Activated T-helper 1 cell treated with Interleukin-2 at 50 U/mL for 16 hours (primary cell): Measurements from ENCODE around the gene OTULINL.

Experiments
- DNase-seq: peaks from one replicate; pipeline ENCODE4 v3.0.0-alpha.2; 2020; ENCODE audit warnings: low read depth

The OTULINL gene

DNA sequence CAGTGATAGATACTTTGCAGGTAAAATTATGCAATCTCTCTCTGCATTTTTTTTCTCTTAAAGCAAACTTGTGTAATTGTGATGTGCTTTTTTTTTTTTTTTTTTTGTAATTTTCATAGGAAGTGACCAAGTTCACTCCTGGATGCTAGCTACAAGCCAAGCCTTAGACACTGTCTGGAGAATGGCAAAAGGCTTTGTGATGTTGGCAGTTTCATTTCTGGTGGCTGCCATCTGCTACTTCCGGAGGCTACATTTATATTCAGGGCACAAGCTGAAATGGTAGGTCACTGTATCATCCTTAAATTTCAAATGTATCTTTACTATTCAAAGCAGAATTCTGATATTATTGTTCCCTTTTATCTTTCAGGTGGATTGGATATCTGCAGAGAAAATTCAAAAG lies 19.3 kb downstream of the OTULINL start:
- DNase-seq = no peak

DNA sequence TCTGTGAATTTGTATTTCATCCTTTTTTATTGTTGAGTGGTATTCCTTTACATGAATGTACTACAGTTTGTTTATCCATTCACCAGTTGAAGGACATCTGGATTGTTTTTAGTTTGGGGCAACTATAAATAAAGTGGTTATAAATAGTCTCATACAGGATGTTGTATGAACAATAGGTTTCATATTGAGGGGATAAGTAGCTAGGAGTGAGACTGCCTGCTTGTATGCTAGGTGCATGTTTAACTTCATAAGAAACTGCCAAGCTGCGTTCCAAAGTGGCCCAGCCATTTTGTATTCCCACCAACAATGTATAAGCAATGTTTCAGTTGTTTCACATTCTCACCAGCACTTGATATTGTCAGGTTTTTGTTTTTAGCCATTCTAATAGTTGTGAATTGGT lies 21.5 kb downstream of the OTULINL start:
- DNase-seq = no peak

DNA sequence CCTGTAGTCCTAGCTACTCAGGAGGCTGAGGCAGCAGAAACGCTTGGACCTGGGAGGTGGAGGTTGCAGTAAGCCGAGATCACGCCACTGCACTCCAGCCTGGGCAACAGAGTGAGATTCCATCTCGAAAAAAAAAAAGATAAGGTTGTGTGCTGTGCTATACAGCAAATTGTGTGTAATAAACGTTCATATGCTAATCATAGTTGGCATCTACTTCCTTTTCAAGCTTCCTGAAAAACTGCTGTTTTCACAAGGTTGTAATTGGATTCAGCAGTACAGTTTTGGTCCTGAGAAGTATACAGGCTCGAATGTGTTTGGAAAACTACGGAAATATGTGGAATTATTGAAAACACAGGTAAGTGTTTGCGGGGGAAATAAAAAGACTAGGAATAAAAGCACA lies 25.5 kb downstream of the OTULINL start:
- DNase-seq = no peak

DNA sequence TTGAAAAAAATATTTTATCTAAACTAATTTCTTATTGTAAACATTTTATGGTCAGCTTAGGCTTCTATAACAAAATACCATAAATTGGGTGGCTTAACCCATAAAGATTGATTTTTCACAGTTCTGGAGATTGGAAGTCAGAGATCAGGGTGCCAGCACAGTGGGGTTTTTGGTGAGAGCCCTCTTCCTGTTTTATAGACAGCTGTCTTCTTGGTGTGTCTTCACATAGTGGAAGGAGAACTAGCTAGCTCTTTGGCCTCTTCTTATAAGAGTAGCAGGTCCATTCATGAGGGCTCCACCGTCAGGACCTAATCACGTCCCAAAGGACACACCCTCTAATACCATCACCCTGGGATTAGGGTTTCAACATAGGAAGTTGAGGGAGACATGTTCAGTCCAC lies 26.6 kb downstream of the OTULINL start:
- no peak for DNase-seq

DNA sequence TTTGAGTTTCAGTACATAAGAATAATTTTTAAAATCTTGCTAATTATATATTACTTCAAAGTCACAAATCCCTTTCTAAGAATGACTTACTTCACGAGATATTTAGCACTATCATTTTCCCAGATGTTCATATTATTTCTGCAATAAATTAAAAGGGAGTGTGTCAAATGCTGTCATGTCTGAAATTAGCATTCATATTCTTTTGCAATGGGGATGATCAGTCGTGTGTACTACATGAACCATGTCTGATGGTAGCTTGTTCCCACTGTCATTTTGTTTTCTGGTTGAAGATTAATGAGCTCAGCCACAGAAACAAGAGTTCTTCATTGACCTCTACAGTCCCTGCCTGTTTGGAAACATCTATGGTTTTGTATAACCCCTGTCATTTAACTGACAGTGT lies 30.1 kb downstream of the OTULINL start:
- DNase-seq = no peak

DNA sequence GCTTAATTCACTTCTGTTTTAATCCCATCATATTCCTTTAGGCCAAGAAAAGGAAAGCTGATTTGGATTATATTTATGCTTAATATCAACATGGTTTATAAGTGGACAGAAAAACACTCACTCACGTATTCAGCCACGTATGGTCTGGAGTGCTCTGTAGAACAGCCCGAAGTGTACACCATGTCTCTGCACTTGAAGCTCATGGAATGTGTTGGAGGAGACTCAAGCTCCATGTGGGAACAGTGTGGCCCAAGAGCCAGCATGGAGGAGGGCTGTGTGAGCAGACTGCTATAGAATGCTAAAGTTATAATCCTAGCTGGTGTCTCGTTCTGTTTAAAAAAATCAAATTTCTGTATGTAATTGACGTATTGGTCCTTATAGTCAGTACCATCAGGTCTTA lies 32.9 kb downstream of the OTULINL start:
- no peak for DNase-seq

DNA sequence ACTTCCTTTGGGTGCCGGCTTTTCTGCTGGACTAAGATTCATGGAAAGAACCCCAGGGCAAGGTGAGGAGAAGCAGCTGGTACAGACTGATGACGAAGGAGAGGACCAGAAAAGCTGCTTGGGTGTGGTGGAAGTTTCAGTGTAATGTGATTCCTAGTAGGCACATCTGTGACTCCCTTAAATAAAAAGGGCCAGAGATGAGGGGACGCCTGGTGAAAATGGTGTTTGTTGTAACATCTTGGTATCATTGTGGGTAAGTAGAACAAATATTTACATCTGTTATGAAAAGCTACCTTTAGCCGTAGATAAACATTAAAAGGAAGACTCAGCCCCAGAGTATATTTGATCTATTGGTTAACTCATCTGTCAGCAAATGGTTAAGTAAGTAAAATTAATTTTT lies 33.8 kb downstream of the OTULINL start:
- no peak for DNase-seq

DNA sequence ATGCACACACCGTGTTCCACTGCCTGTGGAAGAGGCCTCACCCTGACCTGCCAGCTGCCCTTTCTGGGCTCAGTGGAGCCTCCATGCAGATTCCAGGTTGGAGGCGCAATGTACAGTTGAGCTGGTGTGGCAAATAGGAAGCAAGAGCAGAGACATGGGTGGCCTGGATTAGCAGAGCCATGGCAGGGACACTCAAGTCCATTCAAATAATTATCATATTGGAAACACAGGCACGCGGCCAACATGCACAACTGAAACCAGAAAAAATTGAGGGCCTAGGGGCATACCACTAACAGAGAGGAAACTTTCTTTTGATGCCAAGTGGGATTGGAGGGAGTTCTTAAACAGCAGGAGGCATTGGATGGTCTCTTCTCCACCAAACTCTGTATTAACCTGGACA lies 35.8 kb downstream of the OTULINL start:
- no peak for DNase-seq

DNA sequence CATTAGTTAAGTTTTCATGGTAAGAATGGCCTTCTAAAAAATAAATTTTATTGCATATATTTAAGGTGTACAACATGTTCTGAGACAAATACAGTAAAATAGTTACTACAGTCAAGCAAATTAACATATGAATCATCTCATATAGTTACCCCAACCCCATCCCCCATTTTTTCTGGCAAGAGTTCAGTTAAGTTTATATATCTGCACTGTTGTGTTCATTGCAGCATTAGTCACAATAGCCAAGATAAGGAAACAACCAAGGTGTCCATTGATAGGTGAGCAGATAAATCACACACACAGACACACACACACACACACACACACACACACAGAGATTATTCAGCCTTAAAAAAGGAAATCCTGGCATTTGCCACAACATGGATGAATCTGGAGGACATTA lies 45.7 kb downstream of the OTULINL start:
- DNase-seq = no peak

DNA sequence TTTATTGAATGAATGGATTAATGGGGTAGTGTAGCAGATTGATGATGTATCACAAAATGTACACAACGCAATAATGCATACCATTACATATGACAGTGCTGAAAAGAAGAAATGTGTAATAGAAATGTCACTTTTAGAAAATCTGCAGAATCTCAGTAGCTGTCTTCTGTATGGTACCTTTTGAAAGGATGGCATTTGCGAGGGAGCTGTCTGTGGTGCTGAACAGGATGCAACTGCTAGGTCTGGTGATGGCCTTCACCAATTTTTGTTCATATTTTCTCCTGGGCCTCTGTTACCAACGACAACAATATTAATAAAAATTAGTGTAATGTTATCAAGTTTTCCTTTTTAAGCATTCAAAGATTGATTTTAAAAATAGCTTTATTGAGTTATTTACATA lies 46.8 kb downstream of the OTULINL start:
- peak; percentile 3 for DNase-seq

DNA sequence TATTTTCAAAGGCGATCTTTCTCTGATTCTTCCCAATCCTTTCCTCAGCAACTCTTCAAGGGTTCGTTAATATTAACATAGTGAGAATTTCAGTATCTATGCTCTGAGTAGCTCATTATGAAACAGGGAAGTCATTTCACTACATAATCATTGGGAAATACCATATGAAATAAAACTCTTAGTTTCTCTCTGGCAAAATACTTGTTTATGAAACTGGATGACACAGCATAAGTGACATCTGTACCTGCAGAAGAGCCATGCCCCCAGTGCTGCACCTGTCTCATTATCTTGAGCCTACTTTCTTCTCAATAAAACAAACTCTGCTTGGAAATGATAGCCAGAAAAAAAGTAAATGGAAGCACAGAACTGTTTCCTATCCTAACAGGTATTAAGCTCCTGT lies 49.1 kb downstream of the OTULINL start:
- DNase-seq = no peak

DNA sequence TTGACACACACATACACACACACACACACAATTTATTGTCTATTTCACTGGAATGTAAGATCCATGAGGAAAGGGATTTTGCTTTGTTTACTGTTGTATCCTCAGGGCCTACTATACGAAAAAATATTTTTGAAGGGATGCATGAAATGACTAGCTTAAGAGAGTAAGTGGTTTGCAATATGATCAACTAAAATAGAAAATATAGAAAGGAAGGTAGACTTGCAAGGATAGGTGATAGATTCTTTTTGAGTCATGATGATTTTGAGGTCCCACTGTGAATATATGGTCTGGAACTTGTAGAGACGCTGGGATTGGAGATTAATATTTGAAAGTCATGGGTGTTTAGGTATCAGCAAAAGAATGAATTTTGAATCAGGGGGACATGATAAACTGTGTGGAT lies 54.1 kb downstream of the OTULINL start:
- DNase-seq = no peak

DNA sequence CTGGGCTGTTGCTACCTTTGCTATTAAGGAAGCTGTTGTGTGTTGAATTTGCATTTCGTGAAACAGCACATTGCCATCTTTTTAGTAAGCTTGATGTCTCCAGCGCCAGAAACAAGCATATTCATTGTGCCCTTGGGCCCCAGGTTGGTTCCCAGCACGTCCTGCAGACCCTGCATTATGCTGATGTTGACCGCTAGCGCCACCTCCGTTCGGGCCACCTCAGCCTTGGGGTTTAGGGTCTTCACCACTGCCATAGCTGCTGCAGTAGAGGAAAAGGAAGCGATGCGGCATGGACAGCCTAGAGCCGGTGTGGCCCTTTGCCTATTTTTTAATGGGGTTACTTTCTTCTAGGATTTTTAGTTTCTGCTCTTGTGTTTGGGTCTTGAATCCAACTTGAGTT lies 59.2 kb downstream of the OTULINL start:
- no peak for DNase-seq

DNA sequence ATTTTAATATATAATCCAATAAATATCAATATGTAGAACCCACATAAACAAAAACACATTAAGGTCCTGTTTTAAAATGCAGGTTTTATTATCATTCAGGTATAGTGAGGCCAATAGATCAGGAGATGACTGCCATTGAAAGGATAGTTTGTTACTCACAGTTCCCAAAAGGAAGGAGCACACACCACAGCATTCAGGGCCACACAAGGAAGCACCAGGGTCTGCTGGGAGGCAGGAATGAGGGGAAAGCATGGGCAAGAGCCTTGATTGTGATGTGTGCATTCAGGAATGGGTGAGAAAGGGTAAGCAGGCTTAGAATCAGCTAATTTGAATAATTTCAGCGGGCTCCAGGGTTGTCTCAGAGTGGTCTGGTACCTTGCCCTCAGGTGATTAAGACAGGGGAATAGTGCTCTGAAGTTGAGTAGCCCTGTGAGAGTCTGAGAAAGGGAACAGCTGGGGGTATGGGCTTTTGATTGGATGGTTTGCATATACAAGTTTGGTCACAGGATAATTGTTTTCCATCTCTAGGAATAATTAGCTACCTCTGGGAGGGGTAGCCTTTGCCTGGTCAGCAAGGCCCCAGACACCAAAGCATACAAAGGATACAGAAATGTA lies 63.1 kb downstream of the OTULINL start:
- DNase-seq = no peak

DNA sequence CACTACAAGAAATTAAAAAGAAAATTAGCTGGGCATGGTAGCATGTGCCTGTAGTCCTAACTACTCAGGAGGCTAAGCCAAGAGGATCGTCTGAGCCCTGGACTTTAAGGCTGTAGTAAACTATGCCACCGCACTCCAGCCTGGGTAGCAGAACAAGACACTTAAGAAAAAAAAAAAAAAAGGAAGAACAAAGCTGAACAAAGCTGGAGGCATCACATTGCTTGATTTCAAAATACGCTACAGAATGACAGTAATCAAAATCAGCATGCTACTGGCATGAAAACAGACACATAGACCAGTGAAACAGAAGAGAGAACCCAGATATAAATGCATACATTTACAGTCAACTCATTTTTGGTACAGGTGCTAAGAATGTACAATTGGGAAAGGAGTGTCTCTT lies 68.5 kb downstream of the OTULINL start:
- no peak for DNase-seq

DNA sequence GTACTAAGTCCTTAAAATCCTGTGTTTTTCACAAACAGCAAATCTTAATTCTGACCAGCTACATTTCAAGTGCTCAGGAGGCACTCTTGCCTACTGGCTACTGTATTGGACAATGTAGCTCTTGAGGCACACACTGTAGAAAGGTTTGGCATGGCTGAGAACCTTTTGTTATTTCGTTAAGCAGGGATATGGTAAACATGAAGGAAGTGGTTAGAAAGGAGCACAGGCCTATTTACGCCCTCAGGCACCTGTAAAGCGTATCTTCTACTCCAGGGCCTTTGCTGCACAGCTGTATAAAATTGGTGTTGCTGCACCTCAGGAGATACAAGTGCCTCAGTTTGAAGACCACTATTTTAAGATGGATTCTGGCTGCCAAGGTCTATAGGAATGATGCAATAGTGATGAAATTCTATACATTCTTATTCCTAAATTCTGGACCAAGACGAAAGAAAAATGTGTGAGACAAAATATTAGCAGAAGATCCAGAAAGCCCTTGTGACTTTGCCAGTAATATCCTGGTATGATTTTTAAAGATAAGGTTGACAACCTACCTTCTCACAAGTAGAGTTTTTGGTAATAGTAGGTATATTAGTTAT lies 73.7 kb downstream of the OTULINL start:
- no peak for DNase-seq

DNA sequence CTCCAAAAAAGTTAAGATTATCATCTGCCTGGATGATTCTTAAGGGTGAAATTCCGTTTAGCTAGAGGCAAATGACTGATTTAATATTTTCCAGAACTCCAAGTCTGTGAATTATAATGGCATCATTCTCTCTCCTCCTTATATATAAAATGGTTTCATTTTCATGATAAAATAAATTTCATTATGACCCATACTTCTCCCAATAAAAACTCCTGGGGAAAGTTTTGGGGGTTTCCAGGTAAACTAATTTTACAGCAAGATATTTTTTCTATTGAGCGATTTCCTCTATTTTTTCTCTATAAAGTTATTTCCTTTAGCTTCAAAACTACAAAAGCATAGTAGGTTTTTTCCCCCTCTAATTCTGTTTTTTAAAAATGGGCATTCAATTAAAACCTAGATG lies 75.3 kb downstream of the OTULINL start:
- DNase-seq = no peak

DNA sequence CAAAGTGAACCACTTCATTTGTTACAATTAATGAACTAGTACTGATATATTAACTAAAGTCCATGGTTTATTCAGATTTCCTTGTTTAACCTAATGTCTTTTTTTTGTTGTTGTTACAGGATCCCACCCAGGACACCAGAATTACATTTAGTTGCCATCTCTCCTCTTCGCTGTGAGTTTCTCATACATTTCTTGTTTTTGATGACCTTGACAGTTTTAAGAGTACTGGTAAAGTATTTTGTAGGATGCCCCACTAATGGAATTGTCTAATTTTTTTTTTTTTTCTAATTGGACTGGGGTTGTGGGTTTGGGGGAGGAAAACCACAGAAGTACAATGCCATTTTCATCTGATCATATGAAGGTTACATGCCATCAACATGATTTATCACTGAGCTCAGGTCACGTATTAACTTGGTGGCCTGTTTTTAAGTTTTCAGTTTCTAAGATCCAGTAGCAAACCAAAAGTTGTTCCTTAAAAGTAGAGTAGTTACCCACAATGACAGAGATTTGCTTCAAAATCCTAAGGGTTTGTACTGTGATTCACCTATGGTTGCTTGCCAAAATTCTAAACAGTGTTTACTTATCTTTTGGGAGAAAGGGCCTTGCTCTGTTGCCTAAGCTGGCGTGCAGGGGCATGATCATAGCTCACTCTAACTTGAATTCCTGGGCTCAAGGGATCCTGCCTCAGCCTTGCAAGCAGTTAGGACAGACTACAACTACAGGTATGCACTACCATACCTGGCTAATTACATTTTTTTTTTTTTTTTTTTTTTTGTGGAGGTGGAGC lies 78.4 kb downstream of the OTULINL start:
- DNase-seq = no peak

DNA sequence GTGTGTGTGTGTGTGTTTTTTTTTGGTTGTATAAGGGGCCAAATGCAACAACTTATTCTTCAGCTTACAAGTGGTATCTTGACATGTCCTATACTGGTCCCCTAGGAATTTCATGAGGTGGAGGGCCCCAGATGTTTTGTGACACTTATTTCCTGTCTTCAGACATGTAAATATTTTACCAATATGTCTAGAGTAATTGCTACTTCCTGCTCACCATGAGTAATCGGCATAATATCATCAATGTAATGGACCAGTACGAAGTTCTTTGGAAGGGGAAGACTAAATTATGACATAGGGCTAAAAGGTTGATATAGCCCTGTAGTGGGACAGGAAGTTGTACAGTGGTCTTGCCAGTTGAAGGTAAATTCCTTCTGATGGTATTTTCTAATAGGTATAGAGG lies 79.2 kb downstream of the OTULINL start:
- no peak for DNase-seq
